ENCODE results near the gene HIGD2A. TPM values are rescaled to one million over a fixed set of nuclear protein-coding genes. Genes with fewer than 3 reads are reported as not detected.

Gene HIGD2A
- 118 and 123 TPM in 2 replicates for total RNA-seq

- TF ChIP-seq, protein P1, sequence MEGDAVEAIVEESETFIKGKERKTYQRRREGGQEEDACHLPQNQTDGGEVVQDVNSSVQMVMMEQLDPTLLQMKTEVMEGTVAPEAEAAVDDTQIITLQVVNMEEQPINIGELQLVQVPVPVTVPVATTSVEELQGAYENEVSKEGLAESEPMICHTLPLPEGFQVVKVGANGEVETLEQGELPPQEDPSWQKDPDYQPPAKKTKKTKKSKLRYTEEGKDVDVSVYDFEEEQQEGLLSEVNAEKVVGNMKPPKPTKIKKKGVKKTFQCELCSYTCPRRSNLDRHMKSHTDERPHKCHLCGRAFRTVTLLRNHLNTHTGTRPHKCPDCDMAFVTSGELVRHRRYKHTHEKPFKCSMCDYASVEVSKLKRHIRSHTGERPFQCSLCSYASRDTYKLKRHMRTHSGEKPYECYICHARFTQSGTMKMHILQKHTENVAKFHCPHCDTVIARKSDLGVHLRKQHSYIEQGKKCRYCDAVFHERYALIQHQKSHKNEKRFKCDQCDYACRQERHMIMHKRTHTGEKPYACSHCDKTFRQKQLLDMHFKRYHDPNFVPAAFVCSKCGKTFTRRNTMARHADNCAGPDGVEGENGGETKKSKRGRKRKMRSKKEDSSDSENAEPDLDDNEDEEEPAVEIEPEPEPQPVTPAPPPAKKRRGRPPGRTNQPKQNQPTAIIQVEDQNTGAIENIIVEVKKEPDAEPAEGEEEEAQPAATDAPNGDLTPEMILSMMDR (conservative IDR thresholded peaks at IDR 0.05; ENCODE audit: low read depth, low read length) = no peak
- DNase-seq (ENCODE audit: low read depth) = peak; percentile 92
- H3K4me3 ChIP-seq (ENCODE audit: low read depth, low read length) = peak within 1 kb of the TSS; percentile 99
Observed at GRCh38 chr5:176388444-176389134, at the start of gene HIGD2A, which contains the start of gene NOP16. TSS of gene HIGD2A (plus strand) at chr5:176388751. CDS start at chr5:176388820, 69 bp downstream. TSS of gene NOP16 (minus strand) at chr5:176388598. CDS start at chr5:176388539, 59 bp downstream.

- no peak overlapping the region for H3K4me3 ChIP-seq (ENCODE audit: low read depth, low read length)
- no peak for DNase-seq (ENCODE audit: low read depth)
- TF ChIP-seq, protein P1 (conservative IDR thresholded peaks at IDR 0.05; ENCODE audit: low read depth, low read length) = no peak
Observed at GRCh38 chr5:176339304-176339703, 49.2 kb upstream of the HIGD2A start.

GRCh38 chr5:176341325-176342157 is 47.0 kb upstream of the HIGD2A start:
- TF ChIP-seq, protein P1 (conservative IDR thresholded peaks at IDR 0.05; ENCODE audit: low read depth, low read length) = no peak
- DNase-seq (ENCODE audit: low read depth) = no peak
- no peak overlapping the region for H3K4me3 ChIP-seq (ENCODE audit: low read depth, low read length)

DNA sequence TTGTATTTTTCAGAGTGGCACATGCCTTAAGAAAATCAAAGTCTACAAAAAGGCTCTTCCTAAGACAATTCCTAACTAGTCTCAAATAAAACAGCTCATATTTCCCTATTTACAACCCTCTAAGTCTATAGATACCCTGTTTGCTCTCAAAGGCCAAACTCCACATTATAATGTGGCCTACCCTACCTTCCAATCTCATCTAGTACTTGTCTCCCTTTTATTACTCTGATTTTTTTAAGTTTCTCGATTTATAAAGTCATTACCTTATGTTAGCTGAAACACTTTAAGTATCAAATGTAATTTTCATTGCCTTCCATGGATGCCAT is 46.4 kb upstream of the HIGD2A start:
- no peak overlapping the region for H3K4me3 ChIP-seq (ENCODE audit: low read depth, low read length)
- TF ChIP-seq, protein P1 (conservative IDR thresholded peaks at IDR 0.05; ENCODE audit: low read depth, low read length) = no peak
- DNase-seq (ENCODE audit: low read depth) = no peak

DNA sequence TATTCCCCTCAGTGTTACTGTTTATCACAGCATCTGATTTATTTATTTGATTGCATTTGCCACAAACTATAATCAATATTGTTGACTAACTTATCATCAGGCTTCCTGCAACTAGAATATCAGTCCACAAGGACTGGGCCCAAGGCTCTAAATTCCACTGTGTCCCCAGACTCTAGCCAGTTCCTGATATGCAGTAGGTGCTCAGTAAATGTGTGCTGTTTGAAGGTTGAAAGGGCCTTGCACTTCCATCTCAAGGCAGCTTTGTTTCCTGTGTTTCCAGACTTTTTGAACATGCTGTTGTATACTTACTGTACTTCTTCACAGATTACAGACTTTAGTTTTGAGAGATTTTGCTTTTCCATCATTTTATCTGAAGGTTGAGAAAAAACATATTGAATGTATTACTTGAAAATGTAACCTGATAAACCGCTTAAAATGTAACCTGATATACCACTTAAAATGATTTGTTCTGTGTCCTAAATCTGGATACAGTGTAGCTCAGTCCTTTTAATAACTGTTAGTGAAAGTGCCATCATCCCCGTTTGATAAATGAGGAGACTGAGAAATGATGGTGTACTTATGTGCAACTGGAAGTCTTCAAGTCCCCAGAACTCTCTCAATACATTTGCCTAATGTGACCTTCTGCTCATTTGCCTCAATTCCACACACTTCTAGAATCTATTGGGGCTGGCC is 45.6 kb upstream of the HIGD2A start:
- no peak for DNase-seq (ENCODE audit: low read depth)
- H3K4me3 ChIP-seq (ENCODE audit: low read depth, low read length) = no peak overlapping the region
- TF ChIP-seq, protein P1 (conservative IDR thresholded peaks at IDR 0.05; ENCODE audit: low read depth, low read length) = no peak

DNA sequence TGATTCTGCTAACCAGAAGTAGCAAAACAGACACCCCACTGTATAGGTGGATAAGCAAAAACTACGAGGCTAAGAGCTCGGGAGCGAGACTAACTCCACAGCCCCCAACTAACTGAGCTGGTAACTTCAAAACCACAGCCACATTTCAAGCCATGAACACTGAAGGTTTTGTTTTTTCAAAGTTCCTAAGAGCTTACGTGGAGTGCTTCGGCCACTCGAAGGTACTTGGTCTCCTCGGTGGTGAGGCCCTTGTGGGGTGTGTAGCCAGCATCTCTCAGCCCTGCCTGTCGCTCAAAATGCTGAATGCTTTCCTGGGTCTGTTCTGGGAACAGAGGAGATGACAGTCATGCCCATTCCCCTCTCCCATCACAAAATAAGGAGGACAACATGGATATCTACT is 38.1 kb upstream of the HIGD2A start:
- TF ChIP-seq, protein P1 (conservative IDR thresholded peaks at IDR 0.05; ENCODE audit: low read depth, low read length) = no peak
- no peak overlapping the region for H3K4me3 ChIP-seq (ENCODE audit: low read depth, low read length)
- no peak for DNase-seq (ENCODE audit: low read depth)
